Stimulated activated CD8-positive, alpha-beta memory T cell treated with anti-CD3 and anti-CD28 coated beads, Interleukin-7, amount 100 ng/mL, for 1 hour (primary cell): ENCODE measurements around the gene PIGZ.
A peak's percentile ranks its signal among the peaks of the same experiment; 100 is the strongest.

Source experiments
- DNase-seq, 2 donors: peaks; one replicate each; pipeline ENCODE4 v3.0.0-alpha.2; 2020; ENCODE audit warnings: low read depth in 2 of 2

The PIGZ gene

GRCh38 chr3:196968233-196969133 is at the start of gene PIGZ:
PIGZ (minus strand) TSS chr3:196968833; CDS start chr3:196952031, 16,802 bp downstream.
- no peak for DNase-seq

- no peak for DNase-seq
These were observed 48.4 kb upstream of the PIGZ start for GRCh38 chr3:197017003-197017402.

- no peak for DNase-seq
These were observed 47.4 kb upstream of the PIGZ start for GRCh38 chr3:197015790-197016736.

GRCh38 chr3:197014942-197015575 is 46.4 kb upstream of the PIGZ start:
- DNase-seq: no peak

GRCh38 chr3:197014024-197014423 is 45.4 kb upstream of the PIGZ start:
- no peak for DNase-seq

- DNase-seq: no peak
These were observed 43.9 kb upstream of the PIGZ start for GRCh38 chr3:197012540-197012883.

GRCh38 chr3:197011780-197012539 is 43.3 kb upstream of the PIGZ start:
- no peak for DNase-seq

GRCh38 chr3:197010556-197011351 is 42.1 kb upstream of the PIGZ start:
- DNase-seq: no peak

GRCh38 chr3:197009532-197010019 is 40.9 kb upstream of the PIGZ start:
- DNase-seq: no peak

GRCh38 chr3:197008436-197009209 is 40.0 kb upstream of the PIGZ start:
- no peak for DNase-seq

GRCh38 chr3:197007953-197008352 is 39.3 kb upstream of the PIGZ start:
- DNase-seq: no peak

- no peak for DNase-seq
These were observed 38.8 kb upstream of the PIGZ start for GRCh38 chr3:197007296-197007940.

GRCh38 chr3:197006860-197007259 is 38.2 kb upstream of the PIGZ start:
- DNase-seq: no peak

- no peak for DNase-seq
These were observed 37.8 kb upstream of the PIGZ start for GRCh38 chr3:197006446-197006845.

- no peak for DNase-seq
These were observed 35.1 kb upstream of the PIGZ start for GRCh38 chr3:197003461-197004385.

- peak; percentile 55 to 56 for DNase-seq
These were observed 34.2 kb upstream of the PIGZ start for GRCh38 chr3:197002701-197003454.
